ENCODE results near the gene TLCD1. TPM values are rescaled to one million over a fixed set of nuclear protein-coding genes. Genes with fewer than 3 reads are reported as not detected.

TLCD1 gene
- polyA plus RNA-seq, 1 of the 3 experiments (the other 2 are of a cell fraction): 18.3 TPM

DNA sequence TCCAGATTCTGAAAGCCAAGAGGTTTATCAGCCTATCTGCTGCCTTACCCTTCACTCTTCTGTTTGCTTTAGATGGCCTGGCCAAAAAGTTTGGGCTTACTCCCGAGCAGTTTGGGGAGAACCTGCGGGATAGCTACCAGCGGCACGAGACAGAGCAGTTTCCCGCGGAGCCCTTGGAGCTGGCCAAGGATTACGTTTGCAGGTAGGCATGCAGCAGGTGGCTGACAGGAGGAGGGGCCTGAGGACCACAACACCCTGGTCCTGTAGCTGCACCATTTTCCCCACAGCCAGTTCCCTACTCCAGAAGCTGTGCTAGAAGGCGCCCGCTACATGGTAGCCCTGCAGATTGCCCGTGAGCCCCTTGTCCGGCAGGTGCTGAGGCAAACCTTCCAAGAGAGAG is 43.4 kb downstream of the TLCD1 start:
- CTCF ChIA-PET: interaction anchor here (1.4 to 1.6 kb wide), 3 partner anchors 14 to 36 kb away, joined by 4 read pairs; no protein-coding TSS in a partner anchor
- WGBS (ENCODE audit: low lambda C conversion rate): 97% methylated on average over 10 of the region's 11 CpGs

More for the DNA sequence above, 43.4 kb downstream of the TLCD1 start:
- Histone ChIP-seq H3K79me2 (ENCODE audit: insufficient read depth) (no peaks in the 10 kb centered on the region), H3K9ac (no peak overlapping the region), H3K4me3 (ENCODE audit: low read depth in 2 of 2, low read length in 1 of 2) (no peak overlapping the region), H3K9me2 (no peaks in the 10 kb centered on the region), H3K4me2 (no peak overlapping the region), H3K27me3 (ENCODE audit: insufficient read depth) (no peaks in the 10 kb centered on the region), H4K20me1 (ENCODE audit: insufficient read depth) (no peaks in the 10 kb centered on the region), H3K27ac (ENCODE audit: low read depth in 2 of 2, low read length in 1 of 2) (no peak overlapping the region), H2AFZ (ENCODE audit: low read depth) (no peak overlapping the region), H3K4me1 (ENCODE audit: control insufficient read depth in 1 of 2, insufficient read depth in 2 of 2, low read depth in 1 of 2, low read length in 1 of 2) (no peaks in the 10 kb centered on the region), H3K36me3 (replicated peaks in 1 of 2; ENCODE audit: control insufficient read depth in 1 of 2, insufficient read depth in 2 of 2, low read length in 1 of 2) (peaks cover 77 to 78% of the 10 kb centered on the region in 2 experiments), H3F3A (replicated peaks; ENCODE audit: insufficient read depth) (peaks cover 5% of the 10 kb centered on the region), H3K9me3 (no peaks in the 10 kb centered on the region)
- no peak for DNase-seq
- POLR2A ChIA-PET: no interaction called here
- TF ChIP-seq GATA2 (CRISPR knock-in tag; IDR thresholded peaks at IDR 0.05): no peak
- TF ChIP-seq CHD2 (IDR thresholded peaks at IDR 0.05; ENCODE audit: low read length, partially characterized antibody): no peak
- TF ChIP-seq CTCF (IDR thresholded peaks at IDR 0.05): no peak
- TF ChIP-seq SMC3 (IDR thresholded peaks at IDR 0.05; ENCODE audit: low read depth, low read length): no peak
- no peak for TF ChIP-seq FOSL2 (IDR thresholded peaks at IDR 0.05; ENCODE audit: borderline replicate concordance, low read depth)
- TF ChIP-seq, protein P1, sequence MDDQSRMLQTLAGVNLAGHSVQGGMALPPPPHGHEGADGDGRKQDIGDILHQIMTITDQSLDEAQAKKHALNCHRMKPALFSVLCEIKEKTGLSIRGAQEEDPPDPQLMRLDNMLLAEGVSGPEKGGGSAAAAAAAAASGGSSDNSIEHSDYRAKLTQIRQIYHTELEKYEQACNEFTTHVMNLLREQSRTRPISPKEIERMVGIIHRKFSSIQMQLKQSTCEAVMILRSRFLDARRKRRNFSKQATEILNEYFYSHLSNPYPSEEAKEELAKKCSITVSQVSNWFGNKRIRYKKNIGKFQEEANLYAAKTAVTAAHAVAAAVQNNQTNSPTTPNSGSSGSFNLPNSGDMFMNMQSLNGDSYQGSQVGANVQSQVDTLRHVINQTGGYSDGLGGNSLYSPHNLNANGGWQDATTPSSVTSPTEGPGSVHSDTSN (IDR thresholded peaks at IDR 0.05): no peak
- no peak for TF ChIP-seq TEAD4 (IDR thresholded peaks at IDR 0.05; ENCODE audit: borderline replicate concordance, insufficient read depth)
- no peak for TF ChIP-seq FOXJ3 (CRISPR knock-in tag; IDR thresholded peaks at IDR 0.05)
- TF ChIP-seq JUND (IDR thresholded peaks at IDR 0.05): no peak
- TF ChIP-seq, protein P2, sequence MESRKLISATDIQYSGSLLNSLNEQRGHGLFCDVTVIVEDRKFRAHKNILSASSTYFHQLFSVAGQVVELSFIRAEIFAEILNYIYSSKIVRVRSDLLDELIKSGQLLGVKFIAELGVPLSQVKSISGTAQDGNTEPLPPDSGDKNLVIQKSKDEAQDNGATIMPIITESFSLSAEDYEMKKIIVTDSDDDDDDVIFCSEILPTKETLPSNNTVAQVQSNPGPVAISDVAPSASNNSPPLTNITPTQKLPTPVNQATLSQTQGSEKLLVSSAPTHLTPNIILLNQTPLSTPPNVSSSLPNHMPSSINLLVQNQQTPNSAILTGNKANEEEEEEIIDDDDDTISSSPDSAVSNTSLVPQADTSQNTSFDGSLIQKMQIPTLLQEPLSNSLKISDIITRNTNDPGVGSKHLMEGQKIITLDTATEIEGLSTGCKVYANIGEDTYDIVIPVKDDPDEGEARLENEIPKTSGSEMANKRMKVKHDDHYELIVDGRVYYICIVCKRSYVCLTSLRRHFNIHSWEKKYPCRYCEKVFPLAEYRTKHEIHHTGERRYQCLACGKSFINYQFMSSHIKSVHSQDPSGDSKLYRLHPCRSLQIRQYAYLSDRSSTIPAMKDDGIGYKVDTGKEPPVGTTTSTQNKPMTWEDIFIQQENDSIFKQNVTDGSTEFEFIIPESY (IDR thresholded peaks at IDR 0.05; ENCODE audit: borderline replicate concordance, low read depth): no peak
- TF ChIP-seq POLR2AphosphoS5 (IDR thresholded peaks at IDR 0.05; ENCODE audit: low read depth, low read length): no peak
- no peak for TF ChIP-seq GABPA (IDR thresholded peaks at IDR 0.05; ENCODE audit: low read depth)
- TF ChIP-seq TAF1 (IDR thresholded peaks at IDR 0.05; ENCODE audit: borderline replicate concordance, low read depth, low read length): no peak
- TF ChIP-seq NRF1 (IDR thresholded peaks at IDR 0.05; ENCODE audit: low read depth, low read length): no peak

Measured in SK-N-SH (cell line).